GM12872 (cell line): ENCODE measurements around the gene ACOT7.

Experiments used
- CTCF ChIP-seq: IDR thresholded peaks from 3 replicates; pipeline ENCODE4 v1.5.1; 2011; ENCODE audit warnings: low read depth, mild to moderate bottlenecking, low read length, moderate library complexity; ENCODE audit not compliant: insufficient read depth

Gene ACOT7

DNA sequence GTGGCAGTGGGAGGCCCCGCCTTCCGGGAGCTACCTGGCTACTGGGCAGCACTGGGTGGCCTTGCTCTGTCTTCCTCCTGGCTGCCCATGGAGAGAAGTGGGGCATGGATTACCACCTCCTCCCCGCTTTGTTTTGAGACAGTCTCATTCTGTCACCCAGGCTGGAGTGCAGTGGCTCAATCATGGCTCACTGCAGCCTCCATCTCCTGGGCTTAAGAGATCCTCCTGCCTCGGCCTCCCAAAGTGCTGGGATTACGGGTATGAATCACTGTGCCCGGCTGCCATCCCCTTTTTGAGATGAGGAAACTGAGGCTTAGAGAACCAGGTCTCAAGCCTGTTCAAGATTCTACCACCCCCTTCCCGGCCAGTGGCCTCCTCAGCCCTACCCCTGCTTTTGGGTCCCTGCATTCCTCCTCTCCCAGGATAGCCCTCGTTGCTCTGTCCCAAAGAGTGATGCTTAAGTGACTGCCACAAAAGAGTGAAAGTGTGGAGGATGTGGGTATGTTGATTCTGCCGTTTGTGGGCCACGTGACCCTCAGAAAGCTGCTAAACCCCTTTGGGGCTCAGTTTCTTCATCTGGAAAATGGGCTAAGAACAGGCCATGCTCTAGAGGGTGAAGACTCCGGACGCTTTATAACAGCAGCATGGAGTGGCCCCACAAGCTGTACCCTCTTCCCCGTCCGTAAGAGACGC is 141.7 kb downstream of the ACOT7 start:
- TF ChIP-seq CTCF, result no peak

DNA sequence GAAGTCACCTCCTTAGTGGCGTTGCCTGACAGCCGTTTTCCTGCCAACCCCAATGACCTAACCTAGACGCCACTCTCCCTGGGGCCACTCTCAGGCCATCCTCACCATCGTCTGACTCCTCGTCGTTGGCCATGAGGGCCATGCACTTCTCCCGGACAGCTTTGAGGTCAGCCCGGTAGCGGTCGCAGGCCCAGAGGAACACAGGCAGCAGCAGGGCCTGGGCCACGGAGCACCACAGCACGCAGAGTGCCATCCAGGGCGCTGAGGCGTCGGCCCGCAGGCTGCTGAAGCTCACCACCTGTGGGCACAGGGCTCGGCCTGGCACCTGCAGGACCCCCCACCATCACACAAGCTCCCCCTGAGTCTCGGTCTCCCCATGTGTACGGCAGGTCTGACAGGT is 142.3 kb downstream of the ACOT7 start:
- TF ChIP-seq CTCF, result no peak

GRCh38 chr1:6249739-6250689 is 143.6 kb downstream of the ACOT7 start:
- TF ChIP-seq CTCF, result no peak

GRCh38 chr1:6248932-6249738 is 144.4 kb downstream of the ACOT7 start:
- no peak for TF ChIP-seq CTCF

DNA sequence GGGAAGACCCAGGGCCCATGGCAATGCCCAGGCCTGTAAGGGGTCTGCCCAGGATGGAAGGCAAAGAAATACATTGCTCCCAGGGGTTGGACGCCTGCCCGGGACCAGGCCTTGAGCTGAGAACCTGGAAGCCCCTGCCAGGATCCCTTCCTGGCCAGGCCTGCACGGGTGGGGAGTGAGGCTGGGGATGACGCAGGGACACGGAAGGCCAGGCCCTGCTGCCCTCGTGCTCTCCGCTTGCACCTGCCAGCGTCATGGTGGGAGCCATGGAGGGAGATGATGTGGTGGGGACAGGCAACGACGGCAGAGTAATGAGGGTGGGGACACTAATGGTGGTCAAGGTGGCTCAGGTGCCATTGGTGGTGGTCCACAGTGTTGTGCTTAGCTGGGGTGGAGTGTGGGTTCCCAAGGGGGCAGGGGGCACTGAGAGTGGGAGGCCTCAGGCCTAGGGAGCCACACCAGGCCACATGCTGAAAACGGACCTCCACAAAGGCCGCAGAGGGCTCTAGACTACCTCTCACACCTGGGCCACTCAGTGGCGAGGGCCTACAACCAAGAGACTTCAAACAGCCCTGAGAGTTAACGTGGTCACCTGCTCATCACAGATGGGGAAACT is 145.3 kb downstream of the ACOT7 start:
- no peak for TF ChIP-seq CTCF

- TF ChIP-seq CTCF, result no peak
These were observed 145.9 kb downstream of the ACOT7 start for GRCh38 chr1:6247651-6248050.
